NCI-H82 treated with DMSO at 0.1 percent for 48 hours (cell line): Measurements from ENCODE around the gene ELOVL6.

Experiments
- DNase-seq: peaks from one replicate; lab custom pipeline; 2025; ENCODE audit not compliant: unreplicated experiment; lab: John Stamatoyannopoulos, UW

The ELOVL6 gene

DNA sequence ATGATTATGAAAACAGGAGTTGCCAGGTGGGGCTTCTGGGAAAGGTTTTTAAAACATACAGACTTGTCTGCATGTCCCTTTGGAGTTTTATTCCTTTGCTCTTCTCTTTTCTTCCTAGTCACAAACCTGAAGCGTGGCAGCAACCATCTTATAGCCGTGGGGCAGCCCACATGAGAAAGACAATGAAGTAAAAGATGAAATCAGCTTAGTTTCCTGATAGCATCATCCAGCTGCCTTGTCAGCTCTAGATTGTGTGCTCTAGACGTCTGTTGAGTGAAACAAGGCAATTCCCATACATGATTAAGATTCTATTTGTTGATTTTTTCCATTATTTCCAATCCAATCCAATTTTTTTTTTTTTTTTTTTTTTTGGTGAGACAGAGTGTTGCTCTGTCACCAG lies 68.9 kb downstream of the ELOVL6 start:
- no peak for DNase-seq

DNA sequence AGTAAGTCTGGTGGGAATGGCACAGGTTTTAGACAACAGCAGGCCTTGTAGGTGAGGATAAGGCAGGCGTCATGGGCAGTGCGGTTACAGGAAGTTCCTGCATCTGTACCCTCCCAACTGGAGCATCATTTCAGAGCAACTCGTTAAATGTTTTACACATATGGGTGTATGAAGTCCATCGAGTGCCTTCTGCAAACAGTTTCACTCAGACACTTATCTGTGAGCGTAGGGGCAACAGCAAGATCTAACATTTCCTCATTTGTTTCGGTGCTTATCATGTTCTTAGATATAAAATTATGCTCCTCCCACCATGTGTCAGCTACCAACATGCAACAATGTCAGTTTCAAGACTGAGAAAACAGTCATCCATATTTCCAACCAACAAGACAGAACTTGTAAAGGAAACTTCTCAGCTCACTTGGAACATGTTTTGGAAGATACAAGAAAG lies 69.9 kb downstream of the ELOVL6 start:
- DNase-seq: no peak

GRCh38 chr4:110128029-110128428 lies 70.4 kb downstream of the ELOVL6 start:
- no peak for DNase-seq

DNA sequence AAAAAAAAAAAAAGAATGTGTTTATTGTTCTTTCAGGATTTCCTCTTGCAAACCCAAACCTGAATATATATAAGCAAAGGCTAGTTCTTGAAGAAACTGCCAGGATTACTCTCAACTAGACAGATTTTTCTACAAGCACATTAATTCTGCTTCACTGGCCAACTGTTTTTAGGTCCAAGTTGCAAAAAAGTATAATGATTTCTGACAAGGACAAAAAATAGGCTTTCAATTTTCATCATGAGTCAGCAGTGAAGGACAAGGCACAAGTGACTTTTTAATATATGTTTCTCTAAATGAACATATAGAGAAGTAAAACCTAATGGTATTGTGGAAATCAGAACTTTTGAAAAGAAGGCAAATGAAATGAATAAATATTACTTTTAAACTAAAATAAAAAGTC lies 73.7 kb downstream of the ELOVL6 start:
- DNase-seq: no peak

DNA sequence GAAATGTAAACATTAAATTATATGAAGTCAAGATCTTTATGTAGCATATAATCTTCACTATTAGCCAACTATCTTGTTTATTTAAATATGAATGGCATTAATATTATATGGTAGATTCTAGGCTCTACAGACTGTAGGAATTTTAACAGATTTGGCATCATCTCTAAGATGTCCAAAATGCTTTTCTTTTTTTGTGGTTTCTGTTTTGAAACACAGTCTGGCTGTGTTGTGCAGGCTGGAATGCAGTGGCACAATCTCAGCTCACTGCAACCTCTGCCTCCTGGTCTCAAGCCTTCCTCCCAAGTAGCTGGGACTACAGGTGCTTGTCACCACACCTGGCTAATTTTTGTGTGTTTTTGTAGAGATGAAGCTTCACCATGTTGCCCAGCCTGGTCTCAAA lies 76.2 kb downstream of the ELOVL6 start:
- no peak for DNase-seq

GRCh38 chr4:110120506-110120905 lies 77.9 kb downstream of the ELOVL6 start:
- DNase-seq: no peak

DNA sequence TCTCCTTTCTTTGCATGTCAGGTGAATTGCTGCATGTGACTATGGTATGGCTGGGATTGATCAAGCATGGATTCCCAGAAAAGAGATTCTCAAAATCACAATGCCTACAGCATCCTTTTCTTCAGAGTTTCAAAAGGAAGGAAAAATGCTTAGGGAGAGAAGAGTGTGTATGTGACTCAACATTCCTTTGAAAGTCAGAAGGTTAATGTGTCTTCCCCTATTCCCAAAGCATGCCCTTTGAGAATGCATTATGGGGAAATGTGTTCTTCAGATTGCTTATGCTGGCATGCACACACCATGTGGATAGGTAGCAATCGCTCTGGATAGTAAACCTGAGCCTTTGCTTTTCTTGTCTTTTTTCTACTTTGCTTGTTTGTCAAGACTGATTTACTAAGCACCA lies 78.5 kb downstream of the ELOVL6 start:
- no peak for DNase-seq

DNA sequence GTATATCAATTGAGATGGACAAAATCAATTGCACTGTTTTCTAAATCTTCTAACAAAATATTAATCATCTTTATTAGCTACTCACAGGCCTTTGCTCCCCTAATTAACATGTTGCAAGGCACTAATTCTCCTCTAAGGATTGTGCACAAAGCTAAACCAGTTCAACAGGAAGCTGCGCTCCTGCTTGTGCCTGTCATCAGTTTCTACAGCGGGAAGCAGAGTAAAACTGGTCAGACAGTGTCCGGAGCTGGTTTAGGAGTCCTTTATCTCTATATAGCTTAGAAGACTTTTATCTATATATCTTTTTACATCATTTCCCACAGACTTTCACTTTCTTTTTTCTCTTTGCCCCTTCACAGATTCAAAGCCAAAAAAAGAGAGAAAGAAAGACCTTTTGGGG lies 79.1 kb downstream of the ELOVL6 start:
- no peak for DNase-seq

DNA sequence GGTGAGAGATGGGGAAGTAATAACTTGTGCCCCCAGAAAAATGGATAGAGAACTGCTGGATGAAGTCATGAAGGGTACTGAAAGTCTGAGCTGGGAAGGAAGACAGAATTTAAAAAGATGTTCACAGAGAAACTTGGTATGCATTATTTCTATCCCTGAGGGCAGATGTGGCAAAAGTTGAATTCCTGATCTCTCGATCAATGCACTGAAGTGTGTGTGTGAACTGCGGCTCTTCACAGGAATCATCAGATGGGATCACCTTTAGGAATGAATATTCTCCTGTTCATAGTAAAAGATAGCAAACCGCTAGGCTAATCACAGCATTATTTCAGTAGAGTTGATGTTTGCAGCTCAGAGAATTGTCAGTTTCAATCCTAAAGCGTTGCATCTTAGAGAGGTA lies 86.4 kb downstream of the ELOVL6 start:
- no peak for DNase-seq

GRCh38 chr4:110109455-110109854 lies 89.0 kb downstream of the ELOVL6 start:
- DNase-seq: no peak

DNA sequence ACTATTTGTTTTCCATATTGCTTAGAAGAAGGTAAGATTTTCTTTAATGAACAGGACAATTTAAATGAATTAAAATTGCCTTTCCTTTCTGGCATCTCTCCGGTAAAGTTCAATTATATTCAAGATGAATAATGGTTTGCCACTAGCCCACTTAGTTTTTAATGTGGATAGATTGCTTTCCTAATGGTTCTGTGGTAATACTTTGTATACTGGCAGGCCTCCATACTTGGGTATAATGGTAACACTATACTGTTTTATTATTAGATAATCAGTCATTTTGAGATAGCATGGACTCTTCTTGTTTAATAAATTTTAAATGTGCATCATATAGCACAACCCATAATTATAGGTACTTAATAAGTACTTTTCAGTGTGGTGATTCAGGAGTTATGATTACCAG lies 89.5 kb downstream of the ELOVL6 start:
- DNase-seq: no peak

GRCh38 chr4:110108422-110108821 lies 90.0 kb downstream of the ELOVL6 start:
- DNase-seq: no peak

DNA sequence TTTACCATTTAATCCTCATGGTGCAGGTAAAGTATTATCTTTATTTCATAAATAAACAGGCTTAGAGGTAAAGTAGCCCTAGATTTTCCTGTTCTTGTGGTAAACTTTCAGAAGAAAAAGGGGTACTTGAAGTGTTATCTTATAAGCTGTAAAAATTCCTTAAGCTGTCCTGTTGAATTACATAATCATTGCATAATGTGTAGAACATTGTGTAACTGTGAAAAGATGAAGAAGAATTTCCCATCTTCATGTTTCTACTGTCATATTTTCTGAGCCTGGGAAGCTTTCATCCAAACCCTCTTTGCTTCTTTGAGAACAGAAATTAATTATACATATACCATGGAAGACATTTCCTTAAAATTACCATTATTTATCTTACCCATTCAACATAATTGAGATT lies 90.5 kb downstream of the ELOVL6 start:
- no peak for DNase-seq

DNA sequence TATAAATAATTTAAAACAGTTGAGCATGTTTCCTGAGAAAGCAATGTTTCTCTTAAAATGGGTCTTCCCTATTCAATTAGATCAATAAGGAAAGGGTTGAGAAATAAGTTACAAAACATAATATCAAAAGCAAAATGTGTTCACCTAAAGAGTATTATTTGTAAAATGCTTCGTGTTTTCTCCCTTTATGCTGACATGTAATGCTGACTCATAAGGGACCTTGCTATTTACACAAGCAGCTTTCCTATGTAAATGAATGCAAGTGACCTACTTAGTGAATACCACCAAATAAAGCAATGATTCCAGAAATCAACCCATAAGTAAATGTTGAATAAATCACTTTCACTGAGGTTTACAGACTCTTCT lies 91.5 kb downstream of the ELOVL6 start:
- no peak for DNase-seq

DNA sequence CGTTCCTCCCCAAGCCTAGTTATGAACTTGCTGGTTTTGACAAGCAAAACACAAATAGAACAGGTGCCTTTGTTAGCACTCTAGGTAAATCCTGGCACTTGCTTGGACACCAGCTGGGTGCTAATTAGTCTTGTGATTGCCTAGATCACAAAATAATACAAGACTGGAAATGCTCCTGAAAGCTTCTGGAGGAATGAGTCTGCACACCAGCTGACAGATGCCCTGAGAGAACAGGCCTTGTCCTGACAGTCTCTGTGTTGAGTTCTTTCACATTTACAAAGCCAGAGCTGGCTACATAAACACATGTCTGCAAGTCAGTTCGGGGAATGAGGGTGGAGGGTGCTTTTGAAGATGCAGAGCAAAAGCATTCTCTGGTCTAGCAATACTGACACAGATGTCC lies 93.8 kb downstream of the ELOVL6 start:
- no peak for DNase-seq

- no peak for DNase-seq
Measured at GRCh38 chr4:110099638-110100037, 98.8 kb downstream of the ELOVL6 start.

DNA sequence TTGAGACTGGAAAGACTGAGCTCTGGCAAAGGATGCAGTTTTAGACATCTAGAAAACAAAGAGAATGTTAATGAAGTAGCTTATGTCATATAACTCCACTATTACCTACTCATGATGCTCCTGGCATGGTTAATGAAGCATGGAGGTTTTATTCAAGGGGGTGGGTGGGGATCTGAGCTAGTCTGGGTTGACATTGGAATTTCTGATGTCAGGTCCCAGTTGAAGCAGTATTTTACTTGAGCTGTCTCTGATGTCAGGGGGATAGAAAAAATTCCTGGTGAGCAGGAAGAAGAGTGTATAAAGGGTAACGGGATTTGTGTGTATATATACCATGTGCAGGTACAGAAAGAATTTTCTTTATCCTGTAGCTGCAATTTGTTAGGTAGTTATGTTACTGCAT lies 102.0 kb downstream of the ELOVL6 start:
- DNase-seq: no peak

GRCh38 chr4:110092646-110093045 lies 105.8 kb downstream of the ELOVL6 start:
- no peak for DNase-seq

DNA sequence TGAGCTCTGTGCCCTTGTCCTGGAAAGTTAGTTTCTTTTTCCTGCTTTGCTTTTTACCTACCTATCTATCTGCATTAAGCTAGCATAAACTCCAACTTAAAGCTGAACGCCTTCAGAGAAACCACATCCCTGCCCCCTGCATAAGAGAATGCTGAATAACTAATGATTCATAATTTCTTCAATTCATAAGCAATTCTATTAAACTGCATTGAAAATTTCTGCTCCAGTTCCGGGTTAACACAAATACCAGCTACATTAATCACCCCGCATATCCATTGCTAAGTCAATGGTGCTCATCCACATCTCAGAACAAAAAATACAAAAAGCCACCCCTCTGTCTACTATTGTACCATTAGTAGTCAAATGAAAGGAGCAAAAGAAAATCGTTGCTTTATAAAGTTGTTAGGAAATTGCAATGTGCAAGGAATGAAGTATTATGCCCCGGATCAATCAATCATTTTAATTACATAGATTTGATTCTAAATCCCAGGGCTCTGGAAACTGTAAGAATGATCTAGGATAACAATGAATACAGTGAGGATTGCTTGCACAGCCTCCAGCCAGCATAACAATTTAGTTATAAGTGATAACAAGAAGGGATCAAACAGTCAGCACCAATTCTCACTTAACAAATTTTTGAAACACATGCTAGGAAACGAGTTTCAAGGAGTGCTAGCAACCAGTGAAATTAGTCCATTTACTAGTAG lies 106.8 kb downstream of the ELOVL6 start:
- DNase-seq: no peak

GRCh38 chr4:110088670-110089069 lies 109.7 kb downstream of the ELOVL6 start:
- DNase-seq: no peak

DNA sequence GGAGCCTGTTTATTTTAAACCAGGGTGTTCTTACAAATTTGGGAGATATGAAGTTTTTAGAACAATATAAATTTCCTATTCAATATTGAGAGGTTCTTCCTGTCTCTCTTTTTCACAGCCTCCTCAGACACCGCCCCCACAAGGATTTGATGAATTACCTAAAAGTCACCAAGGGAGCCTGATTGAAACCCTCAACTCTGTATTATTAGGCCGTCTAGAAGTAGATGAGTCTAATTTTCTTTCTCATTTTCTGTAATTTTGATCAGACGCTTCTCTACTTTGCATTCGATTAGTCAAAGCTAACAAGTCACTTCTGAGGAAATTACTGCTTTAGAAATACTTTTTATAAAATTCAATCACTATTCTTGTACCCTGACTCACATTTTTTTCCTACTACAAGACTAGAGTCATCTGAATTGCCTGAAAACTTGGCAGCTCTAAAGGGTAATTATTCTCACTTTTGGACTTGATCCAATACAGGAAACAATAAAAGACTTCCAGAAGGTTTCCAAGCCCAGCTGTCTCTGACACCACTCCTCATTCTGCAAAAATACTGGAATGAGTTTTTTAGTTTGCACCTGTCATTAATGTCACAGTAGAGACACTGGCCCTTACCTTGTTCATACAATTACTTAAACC lies 111.2 kb downstream of the ELOVL6 start:
- DNase-seq: no peak

DNA sequence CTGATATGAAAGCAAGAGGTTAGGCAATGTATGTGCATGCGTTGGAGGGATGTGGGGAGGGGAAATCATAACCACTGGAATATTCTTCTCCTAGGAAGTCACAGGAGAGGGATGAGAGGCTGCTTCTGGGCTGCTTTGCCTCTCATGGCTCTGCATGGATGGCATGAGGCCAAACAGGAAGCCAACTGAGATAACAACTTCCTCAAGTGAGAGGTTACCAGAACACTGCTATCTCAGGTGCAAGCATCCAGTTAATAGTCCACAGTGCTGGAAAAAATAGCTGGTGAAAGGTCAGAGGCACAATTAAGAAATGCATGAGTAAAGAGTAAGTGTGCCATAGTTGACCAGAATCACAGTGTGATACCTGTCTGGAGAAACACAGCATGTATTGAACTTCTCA lies 113.3 kb downstream of the ELOVL6 start:
- DNase-seq: no peak

DNA sequence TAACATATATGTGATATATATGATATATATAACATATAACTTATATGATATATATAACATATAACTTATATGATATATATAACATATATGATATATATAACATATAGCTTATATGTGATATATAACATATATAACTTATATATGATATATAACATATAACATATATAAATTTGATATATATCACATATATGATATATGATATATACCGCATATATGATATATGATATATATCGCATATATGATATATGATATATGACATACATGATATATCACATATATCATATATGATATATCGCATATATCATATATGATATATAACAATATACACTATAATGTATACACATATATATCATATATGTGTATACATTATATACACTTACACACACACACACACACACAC lies 114.3 kb downstream of the ELOVL6 start:
- DNase-seq: no peak
